Measurements from ENCODE around the gene CDH13.

Gene CDH13

GRCh38 chr16:82852388-82853008 is 225.7 kb downstream of the CDH13 start:
- DNase-seq (ENCODE audit: low read depth) = no peak

- DNase-seq (ENCODE audit: low read depth) = no peak
Measured at GRCh38 chr16:82855471-82855870, 228.7 kb downstream of the CDH13 start.

GRCh38 chr16:82857693-82858365 is 231.1 kb downstream of the CDH13 start:
- DNase-seq (ENCODE audit: low read depth) = no peak

GRCh38 chr16:82859662-82860061 is 232.9 kb downstream of the CDH13 start:
- no peak for DNase-seq (ENCODE audit: low read depth)

GRCh38 chr16:82860071-82860470 is 233.3 kb downstream of the CDH13 start:
- DNase-seq (ENCODE audit: low read depth) = no peak

- DNase-seq (ENCODE audit: low read depth) = no peak
Measured at GRCh38 chr16:82862057-82862456, 235.3 kb downstream of the CDH13 start.

GRCh38 chr16:82864332-82865040 is 237.7 kb downstream of the CDH13 start:
- no peak for DNase-seq (ENCODE audit: low read depth)

- no peak for DNase-seq (ENCODE audit: low read depth)
Measured at GRCh38 chr16:82865412-82865811, 238.6 kb downstream of the CDH13 start.

- DNase-seq (ENCODE audit: low read depth) = no peak
Measured at GRCh38 chr16:82867485-82867884, 240.7 kb downstream of the CDH13 start.

GRCh38 chr16:82874271-82874670 is 247.5 kb downstream of the CDH13 start:
- no peak for DNase-seq (ENCODE audit: low read depth)

- DNase-seq (ENCODE audit: low read depth) = no peak
Measured at GRCh38 chr16:82874672-82875071, 247.9 kb downstream of the CDH13 start.

GRCh38 chr16:82876951-82877350 is 250.2 kb downstream of the CDH13 start:
- no peak for DNase-seq (ENCODE audit: low read depth)

- DNase-seq (ENCODE audit: low read depth) = no peak
Measured at GRCh38 chr16:82878466-82878865, 251.7 kb downstream of the CDH13 start.

- no peak for DNase-seq (ENCODE audit: low read depth)
Measured at GRCh38 chr16:82880346-82880745, 253.6 kb downstream of the CDH13 start.

GRCh38 chr16:82881516-82881915 is 254.7 kb downstream of the CDH13 start:
- no peak for DNase-seq (ENCODE audit: low read depth)

GRCh38 chr16:82882226-82882625 is 255.5 kb downstream of the CDH13 start:
- DNase-seq (ENCODE audit: low read depth) = no peak

- no peak for DNase-seq (ENCODE audit: low read depth)
Measured at GRCh38 chr16:82882982-82883835, 256.4 kb downstream of the CDH13 start.

GRCh38 chr16:82884320-82884898 is 257.6 kb downstream of the CDH13 start:
- DNase-seq (ENCODE audit: low read depth) = no peak

GRCh38 chr16:82886146-82886545 is 259.4 kb downstream of the CDH13 start:
- no peak for DNase-seq (ENCODE audit: low read depth)

GRCh38 chr16:82888591-82889001 is 261.8 kb downstream of the CDH13 start:
- DNase-seq (ENCODE audit: low read depth) = no peak

GRCh38 chr16:82891424-82891823 is 264.7 kb downstream of the CDH13 start:
- DNase-seq (ENCODE audit: low read depth) = no peak

GRCh38 chr16:82891918-82892317 is 265.1 kb downstream of the CDH13 start:
- DNase-seq (ENCODE audit: low read depth) = no peak
